HepG2 (cell line): ENCODE data around the gene PRPS1L1. TPM values are rescaled to one million over a fixed set of nuclear protein-coding genes. Genes with fewer than 3 reads are reported as not detected.

Source experiments
- ATAC-seq: fragments of 200-7000 bp; cut with Tn5 transposase; 3 replicates; pipeline ENCODE4 v1.9.1; 2020; ENCODE audit warnings: mild to moderate bottlenecking, moderate library complexity
- BruUV-seq: library from RNA; stranded (reverse); fragments of 400-500 nt; replicated peaks from 2 replicates; lab custom pipeline; 2021; lab: Mats Ljungman, UMichigan
- CTCF ChIA-PET: fragments of 300-600 bp; formaldehyde crosslinking; extraction: SDS; loops from one replicate; lab custom pipeline; 2021; ENCODE audit warnings: low total read pairs, inconsistent platforms, low intra/inter-chr PET ratio; lab: Yijun Ruan, JAX
- POLR2A ChIA-PET: fragments of 350-600 bp; sonication (Branson Sonifier 250); formaldehyde crosslinking; loops from one replicate; lab custom pipeline; 2020; ENCODE audit warnings: antibody characterized with exemption, inconsistent platforms; lab: Yijun Ruan, JAX
- DNase-seq: peaks from one replicate; pipeline ENCODE4 v3.0.0-alpha.2; 2015; ENCODE audit warnings: low spot score
- FAIRE-seq: peaks from 3 replicates; lab custom pipeline; 2011; peaks lifted over from hg19 to GRCh38; lab: Jason Lieb, UNC
- H2AFZ ChIP-seq: one replicate; pipeline ENCODE4 v1.6.1; 2011; ENCODE audit warnings: low read length, inconsistent platforms
- H3K27ac ChIP-seq: fragments of 300-600 bp; 3 replicates; pipeline ENCODE4 v1.8.0; 2011; ENCODE audit warnings: mixed run types, mild to moderate bottlenecking, mixed read lengths, low read length, inconsistent platforms; ENCODE audit not compliant: insufficient read depth; ENCODE audit errors: extremely low read length
- H3K27me3 ChIP-seq, 2 experiments: fragments of 200-600 bp in 1 of 2; 2 replicates in 1 of 2; 3 replicates in 1 of 2; pipeline versions ENCODE4 v1.6.0 to v1.8.0; 2011; ENCODE audit warnings: low read length in 2 of 2, mild to moderate bottlenecking in 2 of 2, moderate library complexity in 2 of 2, inconsistent platforms in 1 of 2; ENCODE audit not compliant: insufficient read depth in 2 of 2, control insufficient read depth in 1 of 2
- H3K36me3 ChIP-seq, 2 experiments: fragments of 200-600 bp in 1 of 2; replicated peaks in 1 of 2; 2 replicates in 1 of 2; 3 replicates in 1 of 2; pipeline versions ENCODE4 v1.5.1 to v1.8.0; 2011; ENCODE audit warnings: low read length in 2 of 2, inconsistent platforms in 1 of 2; ENCODE audit not compliant: insufficient read depth in 2 of 2, control insufficient read depth in 1 of 2
- H3K4me1 ChIP-seq: 2 replicates; pipeline ENCODE4 v1.5.1; 2012; ENCODE audit warnings: low read length, inconsistent platforms; ENCODE audit not compliant: insufficient read depth
- H3K4me2 ChIP-seq: 2 replicates; pipeline ENCODE4 v1.6.0; 2011; ENCODE audit warnings: low read depth, low read length, inconsistent platforms
- H3K4me3 ChIP-seq, 3 experiments: fragments of 200-600 bp in 1 of 3; sonication (generic), shearing (Covaris generic) in 1 of 3; replicated peaks in 1 of 3; 2 replicates each; pipeline ENCODE4 v1.5.1; 2011 to 2016; ENCODE audit warnings: low read length in 3 of 3, inconsistent platforms in 2 of 3, low read depth in 2 of 3, mild to moderate bottlenecking in 2 of 3, control low read depth in 1 of 3, mixed read lengths in 1 of 3; ENCODE audit not compliant: insufficient read depth in 1 of 3
- H3K79me2 ChIP-seq: one replicate; pipeline ENCODE4 v1.6.1; 2011; ENCODE audit warnings: low read length, inconsistent platforms; ENCODE audit not compliant: insufficient read depth
- H3K9ac ChIP-seq: 2 replicates; pipeline ENCODE4 v1.6.0; 2011; ENCODE audit warnings: mild to moderate bottlenecking, low read depth, low read length, inconsistent platforms; ENCODE audit not compliant: insufficient read depth
- H3K9me3 ChIP-seq: 2 replicates; pipeline ENCODE4 v1.5.1; 2012; ENCODE audit warnings: mild to moderate bottlenecking, low read length
- H4K20me1 ChIP-seq: 2 replicates; pipeline ENCODE4 v1.6.0; 2011; ENCODE audit warnings: inconsistent platforms, mild to moderate bottlenecking, low read length, moderate library complexity; ENCODE audit not compliant: insufficient read depth
- CBX1 ChIP-seq: IDR thresholded peaks from one replicate; pipeline ENCODE4 v1.6.1; 2016; ENCODE audit warnings: antibody characterized with exemption, low read depth
- DMAP1 ChIP-seq: IDR thresholded peaks from 2 replicates; pipeline ENCODE4 v1.6.1; 2016
- FOXM1 ChIP-seq: sonication (generic); formaldehyde crosslinking; IDR thresholded peaks from 2 replicates; pipeline ENCODE4 v1.5.0; 2020; ENCODE audit warnings: missing genetic modification reagents
- HDAC1 ChIP-seq: sonication (generic); formaldehyde crosslinking; IDR thresholded peaks from 2 replicates; pipeline ENCODE4 v1.5.1; 2020; ENCODE audit warnings: mild to moderate bottlenecking, missing genetic modification reagents
- NAIF1 ChIP-seq: sonication (generic); formaldehyde crosslinking; IDR thresholded peaks from 2 replicates; pipeline ENCODE4 v1.5.0; 2020; ENCODE audit warnings: mild to moderate bottlenecking, missing genetic modification reagents, borderline replicate concordance
- NCOA1 ChIP-seq: sonication (generic); formaldehyde crosslinking; IDR thresholded peaks from 2 replicates; pipeline ENCODE4 v1.9.0; 2021; ENCODE audit warnings: missing genetic modification reagents
- ZNF724P ChIP-seq: sonication (generic); formaldehyde crosslinking; IDR thresholded peaks from 2 replicates; pipeline ENCODE4 v1.8.0; 2022; ENCODE audit warnings: missing genetic modification reagents, borderline replicate concordance
- ZNF747 ChIP-seq: sonication (generic); formaldehyde crosslinking; IDR thresholded peaks from 2 replicates; pipeline ENCODE4 v1.8.1; 2023; ENCODE audit warnings: missing genetic modification reagents, mild to moderate bottlenecking, borderline replicate concordance
- WGBS: methylation state at CpG from one replicate; pipeline ENCODE4 v1.1.6; 2017; ENCODE audit warnings: low lambda C conversion rate; 5-methylcytosine and 5-hydroxymethylcytosine counted together
- in situ Hi-C: cut with HindIII; loops from 2 replicates; pipeline ENCODE4 v1.10.0; 2017; ENCODE audit warnings: low pct_unique_long_range_greater_than_20kb; ENCODE audit not compliant: extremely low pct_ligation_motif_present
- intact Hi-C: fragments of 100-400 bp; cut with micrococcal nuclease; formaldehyde crosslinking; loops from one replicate; pipeline ENCODE4 v1.10.0; 2022; ENCODE audit not compliant: unreplicated experiment
- polyA plus RNA-seq, 8 experiments: library from polyadenylated mRNA; depleted of rRNA in 3 of 8; stranded (reverse) in 7 of 8; unstranded in 1 of 8; fragments of >200 nt; fragmentation: Illumina TruSeq in 4 of 8; extraction: Trizol in 4 of 8; gene quantifications; 2 replicates each; pipeline versions ENCODE4 v1.2.1 to v1.2.3, GENCODE V29; 2011 to 2016; ENCODE audit warnings: low read depth in 4 of 8, missing spikeins in 1 of 8, mixed read lengths in 1 of 8; ENCODE audit not compliant: insufficient read depth in 1 of 8
- total RNA-seq, 5 experiments: library from RNA; depleted of rRNA; stranded (reverse); fragments of >200 nt; fragmentation: Illumina TruSeq; extraction: Trizol; gene quantifications; 2 replicates each; pipeline ENCODE4 v1.2.3, GENCODE V29; 2016; ENCODE audit warnings: low read depth in 1 of 5
- TF ChIP-seq, protein P1 (sequence below): sonication (generic); formaldehyde crosslinking; IDR thresholded peaks from 2 replicates; pipeline ENCODE4 v1.8.0; 2022; ENCODE audit warnings: missing genetic modification reagents, low read depth, mild to moderate bottlenecking, borderline replicate concordance
- TF ChIP-seq, protein P2 (sequence below): IDR thresholded peaks from 2 replicates; pipeline ENCODE4 v1.6.1; 2012; ENCODE audit warnings: low read depth, low read length, improper control_type of control experiment
- TF ChIP-seq, protein P3 (sequence below): sonication (generic); formaldehyde crosslinking; IDR thresholded peaks from 2 replicates; pipeline ENCODE4 v1.4.0; 2020; ENCODE audit warnings: missing genetic modification reagents

Gene PRPS1L1
- total and polyA plus RNA-seq, 2 of the 13 experiments (the other 11 are each of a cell fraction or from before 2014, with no cell fraction given): not detected

DNA sequence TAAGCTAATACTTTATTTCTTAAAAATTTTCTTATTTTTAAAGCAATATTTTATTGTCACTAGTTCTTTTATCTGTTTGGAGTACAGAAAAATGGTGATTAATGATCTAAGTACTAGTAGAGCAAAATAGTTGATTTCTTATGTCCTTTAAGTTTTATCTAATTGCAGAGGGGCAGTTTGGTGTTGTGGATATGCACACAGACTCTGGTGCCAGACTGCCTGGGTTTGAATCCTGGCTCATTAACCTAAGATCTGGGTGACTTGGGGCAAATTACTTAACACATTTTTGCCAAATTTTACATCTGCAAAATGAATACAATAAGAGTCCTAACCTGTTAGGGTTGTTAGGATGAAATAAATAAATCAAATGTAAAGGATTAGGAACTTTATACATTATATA, 10.7 kb upstream of the PRPS1L1 start (continued):
- TF ChIP-seq ZNF747 (CRISPR knock-in tag): no peak
- no peak for TF ChIP-seq FOXM1

DNA sequence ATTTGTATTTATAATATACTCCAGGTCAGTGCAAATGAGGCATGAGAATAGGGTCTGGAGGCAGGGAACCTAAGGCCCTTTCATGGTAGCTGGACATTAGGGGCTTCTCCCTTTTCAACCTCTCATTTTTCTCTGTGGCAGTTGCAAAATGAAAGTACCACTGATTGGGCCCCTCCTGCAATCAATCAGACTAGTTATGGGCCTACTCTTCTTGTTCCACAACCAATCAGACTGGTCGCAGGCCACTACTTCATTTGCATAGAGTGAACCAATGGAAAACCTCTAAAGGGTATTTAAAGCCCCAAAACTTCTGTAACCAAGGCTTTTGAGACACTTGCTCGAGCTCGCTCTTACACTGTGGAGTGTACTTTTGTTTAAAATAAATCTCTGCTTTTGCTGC, 10.0 kb upstream of the PRPS1L1 start:
- BruUV-seq: no TSS peak
- Histone ChIP-seq H3K27ac (no peak overlapping the region), H3K9ac (no peak overlapping the region), H3K9me3 (no peaks in the 10 kb centered on the region), H3K36me3 (no peaks in the 10 kb centered on the region), H3K27me3 (no peaks in the 10 kb centered on the region), H2AFZ (no peak overlapping the region), H3K4me2 (no peak overlapping the region), H3K4me1 (no peaks in the 10 kb centered on the region), H3K4me3 (no peak overlapping the region), H3K79me2 (no peaks in the 10 kb centered on the region), H4K20me1 (no peaks in the 10 kb centered on the region)
- ATAC-seq: no peak
- no peak for DNase-seq
- FAIRE-seq: no peak
- ChIA-PET POLR2A (no interaction called here), CTCF (no interaction called here)
- in situ Hi-C loops (no loop called here), intact Hi-C loops (no loop called here)
- 26% methylated on average over 3 of the region's 3 CpGs for WGBS
- TF ChIP-seq CBX1 (no peak), DMAP1 (CRISPR knock-in tag) (no peak), HDAC1 (CRISPR knock-in tag) (no peak), ZNF724P (no peak), NAIF1 (CRISPR knock-in tag) (no peak), NCOA1 (CRISPR knock-in tag) (no peak)
- TF ChIP-seq, protein P1, sequence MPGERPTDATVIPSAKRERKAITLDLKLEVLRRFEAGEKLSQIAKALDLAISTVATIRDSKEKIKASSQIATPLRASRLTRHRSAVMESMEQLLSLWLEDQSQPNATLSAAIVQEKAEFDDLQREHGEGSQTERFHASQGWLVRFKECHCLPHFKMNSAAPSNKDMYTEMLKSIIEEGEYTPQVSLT (CRISPR knock-in tag): no peak
- TF ChIP-seq, protein P2, sequence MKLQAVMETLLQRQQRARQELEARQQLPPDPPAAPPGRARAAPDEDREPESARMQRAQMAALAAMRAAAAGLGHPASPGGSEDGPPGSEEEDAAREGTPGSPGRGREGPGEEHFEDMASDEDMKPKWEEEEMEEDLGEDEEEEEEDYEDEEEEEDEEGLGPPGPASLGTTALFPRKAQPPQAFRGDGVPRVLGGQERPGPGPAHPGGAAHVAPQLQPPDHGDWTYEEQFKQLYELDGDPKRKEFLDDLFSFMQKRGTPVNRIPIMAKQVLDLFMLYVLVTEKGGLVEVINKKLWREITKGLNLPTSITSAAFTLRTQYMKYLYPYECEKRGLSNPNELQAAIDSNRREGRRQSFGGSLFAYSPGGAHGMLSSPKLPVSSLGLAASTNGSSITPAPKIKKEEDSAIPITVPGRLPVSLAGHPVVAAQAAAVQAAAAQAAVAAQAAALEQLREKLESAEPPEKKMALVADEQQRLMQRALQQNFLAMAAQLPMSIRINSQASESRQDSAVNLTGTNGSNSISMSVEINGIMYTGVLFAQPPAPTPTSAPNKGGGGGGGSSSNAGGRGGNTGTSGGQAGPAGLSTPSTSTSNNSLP: no peak
- TF ChIP-seq, protein P3, sequence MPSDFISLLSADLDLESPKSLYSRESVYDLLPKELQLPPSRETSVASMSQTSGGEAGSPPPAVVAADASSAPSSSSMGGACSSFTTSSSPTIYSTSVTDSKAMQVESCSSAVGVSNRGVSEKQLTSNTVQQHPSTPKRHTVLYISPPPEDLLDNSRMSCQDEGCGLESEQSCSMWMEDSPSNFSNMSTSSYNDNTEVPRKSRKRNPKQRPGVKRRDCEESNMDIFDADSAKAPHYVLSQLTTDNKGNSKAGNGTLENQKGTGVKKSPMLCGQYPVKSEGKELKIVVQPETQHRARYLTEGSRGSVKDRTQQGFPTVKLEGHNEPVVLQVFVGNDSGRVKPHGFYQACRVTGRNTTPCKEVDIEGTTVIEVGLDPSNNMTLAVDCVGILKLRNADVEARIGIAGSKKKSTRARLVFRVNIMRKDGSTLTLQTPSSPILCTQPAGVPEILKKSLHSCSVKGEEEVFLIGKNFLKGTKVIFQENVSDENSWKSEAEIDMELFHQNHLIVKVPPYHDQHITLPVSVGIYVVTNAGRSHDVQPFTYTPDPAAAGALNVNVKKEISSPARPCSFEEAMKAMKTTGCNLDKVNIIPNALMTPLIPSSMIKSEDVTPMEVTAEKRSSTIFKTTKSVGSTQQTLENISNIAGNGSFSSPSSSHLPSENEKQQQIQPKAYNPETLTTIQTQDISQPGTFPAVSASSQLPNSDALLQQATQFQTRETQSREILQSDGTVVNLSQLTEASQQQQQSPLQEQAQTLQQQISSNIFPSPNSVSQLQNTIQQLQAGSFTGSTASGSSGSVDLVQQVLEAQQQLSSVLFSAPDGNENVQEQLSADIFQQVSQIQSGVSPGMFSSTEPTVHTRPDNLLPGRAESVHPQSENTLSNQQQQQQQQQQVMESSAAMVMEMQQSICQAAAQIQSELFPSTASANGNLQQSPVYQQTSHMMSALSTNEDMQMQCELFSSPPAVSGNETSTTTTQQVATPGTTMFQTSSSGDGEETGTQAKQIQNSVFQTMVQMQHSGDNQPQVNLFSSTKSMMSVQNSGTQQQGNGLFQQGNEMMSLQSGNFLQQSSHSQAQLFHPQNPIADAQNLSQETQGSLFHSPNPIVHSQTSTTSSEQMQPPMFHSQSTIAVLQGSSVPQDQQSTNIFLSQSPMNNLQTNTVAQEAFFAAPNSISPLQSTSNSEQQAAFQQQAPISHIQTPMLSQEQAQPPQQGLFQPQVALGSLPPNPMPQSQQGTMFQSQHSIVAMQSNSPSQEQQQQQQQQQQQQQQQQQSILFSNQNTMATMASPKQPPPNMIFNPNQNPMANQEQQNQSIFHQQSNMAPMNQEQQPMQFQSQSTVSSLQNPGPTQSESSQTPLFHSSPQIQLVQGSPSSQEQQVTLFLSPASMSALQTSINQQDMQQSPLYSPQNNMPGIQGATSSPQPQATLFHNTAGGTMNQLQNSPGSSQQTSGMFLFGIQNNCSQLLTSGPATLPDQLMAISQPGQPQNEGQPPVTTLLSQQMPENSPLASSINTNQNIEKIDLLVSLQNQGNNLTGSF: no peak
